Glomerular visceral epithelial cell (primary cell): Measurements from ENCODE around the gene AUNIP.

ENCODE experiments used
- DNase-seq: peaks from one replicate; pipeline ENCODE4 v3.0.0-alpha.2; 2016; ENCODE audit errors: extremely low spot score

Gene AUNIP

GRCh38 chr1:25809929-25810328, 49.3 kb downstream of the AUNIP start:
- no peak for DNase-seq

DNA sequence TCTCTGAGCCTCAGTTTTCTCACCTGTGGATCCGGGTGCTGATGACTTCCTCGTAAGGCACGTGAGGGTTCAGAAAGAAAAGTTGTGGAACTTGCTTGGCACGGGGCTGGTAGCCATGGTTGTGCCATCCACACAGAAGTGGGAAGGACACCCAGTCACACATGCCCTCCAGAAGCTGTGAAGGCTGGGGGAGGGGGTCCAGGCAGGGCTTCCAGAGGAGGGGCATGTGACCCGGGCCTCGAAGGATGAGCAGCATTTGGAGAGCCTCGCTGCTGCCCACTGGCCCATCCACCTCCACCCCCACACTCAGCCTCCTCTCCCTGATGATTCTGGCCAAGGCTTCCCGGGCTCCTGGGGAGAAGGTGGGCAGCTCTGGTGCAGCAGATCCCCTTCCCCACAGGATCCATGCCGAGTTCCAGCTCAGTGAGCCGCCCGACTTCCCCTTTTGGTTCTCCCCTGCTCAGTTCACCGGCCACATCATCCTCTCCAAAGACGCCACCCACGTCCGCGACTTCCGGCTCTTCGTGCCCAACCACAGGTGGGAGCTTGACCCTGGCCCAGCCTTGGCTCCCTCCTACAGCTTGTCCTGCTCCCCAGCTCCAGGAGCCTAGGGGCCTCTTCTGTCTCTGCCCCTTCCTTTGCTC, 49.9 kb downstream of the AUNIP start:
- DNase-seq: no peak

DNA sequence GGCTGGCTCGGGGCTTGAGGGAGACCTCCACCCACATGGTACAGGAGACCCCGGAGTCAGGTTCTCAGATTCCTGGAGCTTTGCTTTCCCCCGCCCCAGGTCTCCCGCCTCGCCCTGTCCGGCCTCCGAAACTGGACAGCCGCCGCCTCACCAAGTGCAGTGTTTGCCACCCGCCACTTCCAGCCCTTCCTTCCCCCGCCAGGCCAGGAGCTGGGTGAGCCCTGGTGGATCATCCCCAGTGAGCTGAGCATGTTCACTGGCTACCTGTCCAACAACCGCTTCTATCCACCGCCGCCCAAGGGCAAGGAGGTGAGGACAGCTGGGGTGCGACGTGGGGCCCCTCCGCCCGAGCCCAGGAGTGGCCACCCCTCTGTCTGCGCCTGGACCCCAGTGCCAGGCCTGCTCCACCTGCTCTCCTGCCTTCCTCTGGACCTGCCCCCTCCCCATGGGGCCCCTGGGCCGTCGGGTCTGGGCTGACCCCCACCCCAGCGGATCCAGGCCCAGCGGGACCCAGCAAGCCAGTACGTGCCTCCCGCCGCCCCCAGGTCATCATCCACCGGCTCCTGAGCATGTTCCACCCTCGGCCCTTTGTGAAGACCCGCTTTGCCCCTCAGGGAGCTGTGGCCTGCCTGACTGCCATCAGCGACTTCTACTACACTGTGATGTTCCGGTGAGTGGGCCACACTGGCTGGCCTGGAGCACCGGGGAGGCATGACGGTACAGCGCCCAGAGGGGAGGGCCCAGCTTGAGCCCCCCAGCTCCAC, 50.6 kb downstream of the AUNIP start:
- DNase-seq: no peak

DNA sequence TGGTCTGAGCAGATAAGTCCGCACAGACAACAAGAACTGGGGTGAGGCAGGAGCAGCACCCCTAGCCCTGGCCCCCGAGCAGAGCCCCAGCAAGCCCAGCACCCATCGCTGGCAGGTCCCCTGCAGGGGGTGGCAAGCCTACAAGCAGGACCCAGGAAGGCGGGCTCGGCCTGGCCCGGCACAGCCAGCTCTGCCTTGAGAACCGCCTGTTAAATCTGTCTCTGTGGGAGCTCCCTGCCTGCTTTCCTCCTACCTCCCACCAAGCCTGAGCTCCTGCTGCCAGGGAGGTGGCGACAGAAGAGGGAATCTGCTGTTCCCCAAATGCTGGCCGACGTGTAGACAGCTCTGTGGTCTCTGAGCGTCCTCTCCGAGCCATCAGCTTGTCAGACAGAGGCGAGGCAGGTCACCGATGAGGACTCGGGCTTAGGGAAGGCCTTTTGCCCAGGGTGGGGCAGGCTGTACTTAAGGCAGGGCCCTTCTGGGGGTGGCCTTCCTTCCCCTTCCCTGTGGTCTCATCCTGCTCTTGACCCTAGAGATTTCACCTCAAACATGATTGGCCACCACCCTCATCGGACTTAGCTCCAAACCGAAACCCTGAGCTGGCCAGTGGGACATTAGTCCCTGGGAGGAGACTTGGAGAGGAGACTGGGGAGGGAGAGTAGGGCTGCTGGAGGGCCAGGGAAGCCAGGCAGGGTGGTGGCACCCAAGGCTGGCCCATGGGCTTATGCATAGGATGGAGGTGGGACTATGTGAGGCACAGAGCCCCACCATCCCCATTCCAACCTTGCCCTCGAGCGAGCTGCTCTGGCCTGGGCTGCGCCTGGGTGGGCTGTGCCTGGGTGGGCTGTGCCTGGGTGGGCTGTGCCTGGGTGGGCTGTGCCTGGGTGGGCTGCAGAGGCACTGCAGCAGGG, 51.5 kb downstream of the AUNIP start:
- no peak for DNase-seq

GRCh38 chr1:25806418-25806817, 52.8 kb downstream of the AUNIP start:
- no peak for DNase-seq

GRCh38 chr1:25805863-25806225, 53.4 kb downstream of the AUNIP start:
- no peak for DNase-seq

DNA sequence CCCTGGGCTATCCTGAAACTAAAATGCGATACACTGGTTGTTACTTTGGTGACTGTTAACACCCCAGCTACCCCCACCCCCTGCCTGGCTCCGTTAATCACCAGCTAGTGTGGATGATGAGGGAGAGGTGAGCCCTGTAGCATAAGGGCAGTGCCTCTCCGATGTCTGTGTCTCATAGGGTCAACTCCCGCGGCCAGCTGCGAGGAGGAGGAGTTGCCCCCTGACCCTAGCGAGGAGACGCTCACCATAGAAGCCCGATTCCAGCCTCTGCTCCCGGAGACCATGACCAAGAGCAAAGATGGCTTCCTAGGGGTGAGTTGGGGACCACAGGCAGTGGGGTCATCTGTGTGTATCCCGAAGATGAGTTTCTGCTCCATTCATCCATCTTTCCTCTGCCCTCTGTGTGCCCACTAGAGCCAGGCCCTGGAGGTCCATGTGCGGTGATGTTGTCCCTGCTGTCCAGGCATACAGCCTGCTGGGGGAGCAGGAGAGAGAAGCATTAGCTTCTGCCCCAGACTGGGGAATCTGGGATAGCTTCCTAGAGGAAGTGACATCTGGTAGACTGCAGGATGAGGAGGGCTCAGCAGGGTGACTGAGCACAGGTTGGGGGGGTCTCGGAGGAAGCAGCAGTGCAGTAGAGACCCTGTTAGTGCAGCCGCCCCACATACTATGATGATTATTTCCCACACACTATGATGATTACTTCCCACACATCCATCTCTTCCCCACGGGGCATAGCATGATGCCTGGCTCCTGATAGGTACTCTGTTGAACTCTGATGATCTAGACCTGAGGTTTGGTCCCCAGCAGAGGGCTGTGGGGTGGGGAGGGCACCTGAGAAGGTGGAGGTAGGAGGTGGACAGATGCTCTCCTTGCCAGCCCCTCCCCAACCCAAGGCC, 54.0 kb downstream of the AUNIP start:
- no peak for DNase-seq

DNA sequence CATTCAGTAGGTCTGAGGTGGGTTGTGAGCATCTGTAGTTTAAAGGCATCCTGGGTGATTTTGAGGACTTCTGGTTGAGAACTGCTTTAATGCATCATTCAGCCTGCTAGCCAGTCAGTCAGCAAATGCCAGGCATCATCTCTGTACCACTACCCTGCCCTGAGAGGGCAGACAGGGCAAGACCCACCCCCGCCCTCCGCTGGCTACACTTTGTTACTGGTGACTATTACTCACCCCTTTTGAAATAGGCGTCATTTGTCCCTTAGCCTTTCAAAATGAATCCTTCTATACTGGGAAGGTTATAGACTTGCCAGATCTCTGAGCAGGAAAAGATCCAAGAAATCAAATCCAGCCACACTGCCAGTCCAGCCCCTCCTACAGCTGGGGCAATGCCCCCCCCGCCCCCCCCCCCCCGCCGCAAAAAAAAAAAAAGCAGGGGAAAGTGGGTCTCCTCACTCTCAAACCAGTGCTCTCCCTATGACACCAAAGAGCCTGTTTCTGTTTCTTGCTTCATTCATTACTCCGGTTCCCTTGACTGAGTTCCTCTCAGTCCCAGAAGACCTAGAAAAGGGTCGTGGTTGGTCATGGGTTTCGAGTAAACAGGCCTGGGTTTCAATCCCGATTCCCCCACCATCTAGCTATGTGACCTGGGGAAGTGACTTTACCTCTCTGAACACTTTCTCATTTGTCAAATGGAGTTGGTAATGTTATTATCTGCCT, 54.9 kb downstream of the AUNIP start:
- no peak for DNase-seq

DNA sequence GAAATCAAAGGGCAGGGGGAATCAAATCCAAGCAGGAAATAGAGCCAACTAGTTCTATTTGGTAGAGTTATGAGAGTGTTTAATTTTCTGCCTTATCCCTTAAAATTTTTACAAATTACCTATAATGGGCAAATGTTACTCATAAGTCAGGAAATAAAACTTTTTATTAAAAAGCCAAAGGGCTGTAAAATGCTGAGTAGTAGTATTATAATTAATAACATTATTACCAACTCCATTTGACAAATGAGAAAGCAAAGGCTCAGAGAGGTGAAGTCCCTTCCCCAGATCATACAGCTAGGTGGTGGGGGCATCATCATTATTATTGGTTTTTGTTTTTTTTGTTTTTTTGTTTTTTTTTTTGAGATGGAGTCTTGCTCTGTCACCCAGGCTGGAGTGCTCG, 55.9 kb downstream of the AUNIP start:
- DNase-seq: no peak

GRCh38 chr1:25802915-25803314, 56.3 kb downstream of the AUNIP start:
- no peak for DNase-seq

DNA sequence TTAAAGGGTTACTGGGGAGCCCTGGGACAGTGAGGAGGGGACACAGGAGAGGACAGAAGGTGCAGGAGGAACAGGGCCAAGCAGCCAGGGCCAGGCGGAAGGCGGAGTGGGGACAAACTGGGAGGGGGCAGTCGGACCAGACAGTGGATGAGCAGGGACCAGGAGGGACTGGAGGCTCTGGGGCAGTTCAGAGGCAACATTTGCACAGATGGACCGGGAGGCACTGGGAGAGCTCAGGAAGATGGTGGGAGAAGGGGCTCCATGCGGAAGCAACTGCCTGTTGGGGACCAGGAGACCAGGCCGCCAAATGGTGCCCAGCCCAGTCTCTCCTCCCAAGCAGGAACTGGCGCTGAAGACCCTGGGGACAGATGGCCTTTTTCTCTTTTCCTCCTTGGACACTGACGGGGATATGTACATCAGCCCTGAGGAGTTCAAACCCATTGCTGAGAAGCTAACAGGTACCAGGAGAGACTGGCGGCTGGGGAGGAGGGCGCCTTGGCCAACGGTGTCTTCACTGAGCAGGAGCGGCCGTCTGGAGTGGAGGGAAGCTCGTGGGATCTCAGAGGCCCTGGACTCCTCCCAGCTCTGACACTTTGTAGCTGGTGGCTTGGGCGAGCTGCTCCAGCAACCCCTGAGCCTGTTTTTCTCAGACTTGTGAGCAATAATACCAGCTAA, 58.4 kb downstream of the AUNIP start:
- DNase-seq: no peak

- DNase-seq: peak; percentile 58
Measured at GRCh38 chr1:25799935-25800702, 59.1 kb downstream of the AUNIP start, which contains the start of gene SELENON. Gene SELENON (plus strand): TSS chr1:25800193. CDS start chr1:25800231, 38 bp downstream.

DNA sequence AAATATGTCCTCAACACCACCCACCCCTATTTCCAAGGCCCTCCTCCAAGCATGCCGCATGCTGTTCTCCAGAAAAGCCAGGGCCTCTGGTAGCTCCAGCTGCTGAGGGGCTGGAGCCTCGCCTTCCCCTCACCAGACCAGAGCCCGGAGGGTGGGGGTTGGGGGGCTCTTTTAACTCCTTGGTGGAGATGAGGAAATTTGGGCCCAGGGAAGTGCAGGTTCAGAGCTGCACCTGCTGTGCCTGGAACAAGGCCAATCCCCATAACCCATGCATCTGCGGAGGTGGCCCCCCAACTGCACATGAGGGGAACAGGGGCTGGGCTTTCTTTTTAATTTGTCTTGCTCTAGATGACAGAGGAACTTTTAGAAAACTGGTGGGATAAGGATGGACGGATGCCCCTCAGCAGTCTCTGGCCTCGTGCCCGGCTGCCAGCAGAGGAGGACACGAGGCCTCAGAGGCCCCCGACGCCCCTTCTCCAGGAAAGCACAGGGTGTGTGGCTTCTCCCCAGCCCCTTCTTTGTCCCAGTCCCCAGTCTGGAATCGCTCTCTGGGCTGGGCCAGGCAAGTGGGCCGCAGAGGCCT, 59.8 kb downstream of the AUNIP start:
- DNase-seq: no peak

- DNase-seq: no peak
Measured at GRCh38 chr1:25798666-25799351, 60.4 kb downstream of the AUNIP start.

DNA sequence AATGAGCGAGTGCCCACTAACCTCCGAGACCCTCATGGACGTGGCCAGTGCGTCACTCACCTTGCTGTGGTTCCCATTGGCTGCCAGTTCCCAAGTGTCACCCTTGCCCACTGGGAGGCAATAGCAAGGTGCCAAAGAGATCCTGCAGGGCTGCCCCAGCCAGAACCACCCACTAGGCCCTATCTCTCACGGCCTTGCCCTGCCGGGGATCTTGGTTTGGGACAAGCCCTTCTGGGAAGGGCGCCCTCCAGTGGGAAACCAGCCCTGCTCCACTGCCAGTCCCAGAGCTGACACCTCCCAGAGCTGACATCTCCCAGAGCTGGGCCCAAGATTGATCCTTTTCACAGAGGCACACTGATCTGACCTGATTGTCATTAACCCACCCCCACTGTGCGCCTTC, 61.3 kb downstream of the AUNIP start:
- no peak for DNase-seq

DNA sequence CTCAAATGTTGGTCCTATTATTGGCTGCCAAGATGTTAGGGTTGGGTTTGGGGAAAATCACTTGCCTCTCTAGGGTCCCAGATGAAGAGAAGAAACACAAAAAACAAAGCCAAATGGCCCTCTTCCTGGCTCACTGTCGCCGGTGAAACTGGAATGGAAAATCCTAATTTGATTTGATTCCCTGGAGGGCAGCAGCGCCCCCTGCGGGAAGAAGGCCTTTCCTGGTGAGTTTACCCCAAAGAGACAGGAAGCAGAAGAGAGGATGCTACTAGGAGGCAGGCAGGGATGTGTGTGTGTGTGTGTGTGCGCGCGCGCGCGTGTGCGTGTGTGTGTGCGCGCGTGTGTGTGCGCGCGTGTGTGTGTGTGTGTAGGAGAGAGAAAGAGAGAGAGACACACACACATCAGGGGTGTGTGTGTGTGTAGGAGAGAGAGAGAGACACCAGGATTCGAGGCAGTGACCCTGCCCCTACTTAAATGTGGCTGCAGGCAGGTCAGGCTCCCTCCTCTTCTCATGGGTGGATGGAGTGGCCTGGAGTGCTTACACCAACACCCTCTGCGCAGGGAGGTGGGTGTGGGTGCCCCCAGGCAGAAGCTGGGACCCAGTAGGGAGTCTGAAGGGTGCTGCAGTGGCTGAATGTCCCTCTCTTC, 62.3 kb downstream of the AUNIP start:
- DNase-seq: peak; percentile 76

GRCh38 chr1:25795946-25796810, 63.1 kb downstream of the AUNIP start:
- DNase-seq: no peak
